ENCODE data around the gene HLA-DQA1. TPM values are rescaled to one million over a fixed set of nuclear protein-coding genes. Genes with fewer than 3 reads are reported as not detected.
"Not testable (repeated sequence)": the region's sequence is repeated elsewhere in the genome, so short reads cannot be mapped to it uniquely, and the experiment has no call there.

The HLA-DQA1 gene
- total RNA-seq, 1 experiment from 2014 or later, result not detected

GRCh38 chr6:32622545-32623401 lies 14.4 kb upstream of the HLA-DQA1 start:
- DNase-seq (ENCODE audit: low spot score), result peak; percentile 38

DNA sequence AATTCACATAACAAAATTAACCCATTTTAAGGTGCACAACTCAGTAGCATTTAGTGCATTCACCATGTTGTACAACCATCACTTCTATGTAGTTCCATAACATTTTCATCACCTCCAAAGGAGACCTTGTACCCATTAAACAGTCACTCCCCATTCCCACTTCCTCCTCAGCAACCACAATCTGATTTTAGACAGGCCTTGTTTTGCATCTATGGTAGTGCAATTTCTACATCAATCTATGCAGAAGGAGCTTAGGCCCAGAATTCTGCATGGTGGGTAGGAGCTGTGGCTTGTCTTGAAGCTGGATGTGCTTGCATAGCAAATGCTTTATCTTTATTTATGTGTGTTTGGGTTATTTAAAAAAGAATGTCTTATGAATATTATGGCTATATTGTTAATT lies 13.5 kb upstream of the HLA-DQA1 start:
- DNase-seq (ENCODE audit: low spot score), result no peak

DNA sequence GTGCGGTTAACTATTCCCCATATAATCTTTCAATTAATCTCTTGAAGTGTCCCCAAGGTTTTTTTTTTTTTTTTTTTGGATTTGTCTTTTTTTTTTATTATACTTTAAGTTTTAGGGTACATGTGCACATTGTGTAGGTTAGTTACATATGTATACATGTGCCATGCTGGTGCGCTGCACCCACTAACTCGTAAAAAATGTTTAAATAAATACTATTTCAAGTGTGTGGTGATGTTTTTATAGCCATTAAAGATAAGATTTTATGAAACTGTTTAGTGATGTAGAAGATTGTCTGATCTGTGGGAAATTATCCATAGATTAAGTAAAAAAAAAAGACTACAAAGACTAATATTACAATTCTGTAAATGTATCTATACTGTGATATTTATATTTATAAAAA lies 12.6 kb upstream of the HLA-DQA1 start:
- no peak for DNase-seq (ENCODE audit: low spot score)

GRCh38 chr6:32625137-32625536 lies 12.1 kb upstream of the HLA-DQA1 start:
- DNase-seq (ENCODE audit: low spot score), result no peak

DNA sequence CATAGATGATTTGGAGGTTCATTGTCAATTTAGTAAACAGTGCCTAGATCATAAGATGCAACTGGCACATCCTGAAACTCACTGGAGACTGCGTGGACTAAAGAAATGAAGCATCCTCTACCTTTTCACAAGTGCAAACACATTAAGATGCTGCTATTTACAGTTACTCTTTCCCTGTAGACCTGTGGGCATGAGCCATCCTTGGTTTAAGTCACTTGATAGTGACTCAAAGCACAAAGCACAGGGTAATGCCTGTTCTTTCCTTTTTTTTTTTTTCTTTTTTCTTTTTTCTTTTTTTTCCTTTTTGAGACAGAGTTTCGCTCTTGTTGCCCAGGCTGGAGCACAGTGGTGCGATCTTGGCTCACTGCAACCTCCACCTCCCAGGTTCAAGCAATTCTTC lies 10.0 kb upstream of the HLA-DQA1 start:
- DNase-seq (ENCODE audit: low spot score), result no peak

- DNase-seq (ENCODE audit: low spot score), result no peak
Observed at GRCh38 chr6:32627831-32628230, 9.4 kb upstream of the HLA-DQA1 start.

DNA sequence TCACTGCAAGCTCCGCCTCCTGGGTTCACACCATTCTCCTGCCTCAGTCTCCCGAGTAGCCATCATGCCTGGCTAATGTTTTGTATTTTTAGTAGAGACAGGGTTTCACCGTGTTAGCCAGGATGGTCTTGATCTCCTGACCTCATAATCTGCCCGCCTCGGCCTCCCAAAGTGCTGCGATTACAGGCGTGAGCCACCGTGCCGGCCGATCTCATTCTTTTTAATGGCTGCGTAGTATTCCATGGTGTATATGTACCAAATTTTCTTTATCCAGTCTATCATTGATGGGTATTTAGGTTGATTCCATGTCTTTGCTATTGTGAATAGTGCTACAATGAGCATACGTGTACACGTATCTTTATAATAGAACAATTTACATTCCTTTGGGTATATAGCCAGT lies 7.4 kb upstream of the HLA-DQA1 start:
- DNase-seq (ENCODE audit: low spot score), result not testable (repeated sequence)

DNA sequence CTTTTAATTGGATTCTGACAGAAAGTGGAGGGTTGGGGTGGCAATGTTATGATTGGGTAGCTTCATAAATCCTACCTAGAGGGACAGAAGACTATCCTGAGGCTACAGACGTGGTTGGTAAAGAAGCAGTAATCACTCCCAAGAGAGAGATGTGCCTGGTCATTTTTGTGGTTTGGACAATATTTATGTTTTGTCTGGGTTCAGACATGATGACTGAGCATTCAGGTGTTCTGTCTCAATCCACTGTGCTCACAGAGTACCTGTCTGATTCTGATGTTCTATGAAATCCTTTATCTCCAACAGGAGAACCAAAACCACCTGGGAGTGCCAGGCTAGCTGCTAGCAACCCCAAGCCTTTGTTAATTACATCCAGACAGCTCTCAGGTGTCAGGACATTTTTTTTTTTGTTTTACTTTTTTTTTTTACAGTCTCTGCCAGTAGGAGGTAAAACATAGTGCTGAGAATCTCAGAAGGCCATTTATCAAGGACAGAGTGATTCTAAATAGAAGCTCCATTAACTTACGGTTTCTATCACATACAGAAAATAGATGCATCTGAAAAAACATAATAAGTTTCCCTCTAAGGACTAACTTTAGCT lies 1.6 kb upstream of the HLA-DQA1 start:
- no peak for DNase-seq (ENCODE audit: low spot score)

- DNase-seq (ENCODE audit: low spot score), result no peak
Observed at GRCh38 chr6:32637883-32638282, 677 bp downstream of the HLA-DQA1 start.

DNA sequence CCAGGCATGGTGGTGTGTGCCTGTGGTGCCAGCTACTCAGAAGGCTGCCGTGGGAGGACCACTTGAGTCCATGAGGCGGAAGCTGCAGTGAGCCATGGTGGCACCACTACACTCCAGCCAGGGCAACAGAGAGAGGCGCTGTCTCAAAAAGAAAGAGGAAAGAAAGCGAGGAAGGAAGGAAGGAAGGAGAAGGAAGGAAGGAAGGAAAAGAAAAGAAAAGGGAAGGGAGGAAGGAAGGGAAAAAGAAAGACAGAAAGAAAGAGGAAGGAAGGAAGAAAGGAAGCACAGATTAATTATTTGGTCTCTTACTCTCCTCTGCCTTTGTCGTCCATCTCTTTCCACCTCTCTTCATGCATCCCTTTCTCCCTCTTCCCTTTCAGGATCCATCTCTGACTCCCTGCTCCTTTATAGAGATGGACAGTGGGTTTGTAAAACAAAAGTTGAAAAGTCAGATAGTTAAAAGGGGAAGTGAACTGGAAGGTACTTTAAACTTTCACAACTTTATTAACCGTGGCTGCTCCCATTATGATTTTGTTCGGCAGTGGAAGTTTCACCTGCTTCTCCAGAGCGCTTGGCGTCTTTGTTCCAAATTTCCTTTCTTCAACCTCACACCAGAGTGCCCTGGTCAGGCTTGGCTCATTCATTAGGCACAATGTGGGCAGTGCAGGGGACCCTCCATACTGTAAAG lies 1.5 kb downstream of the HLA-DQA1 start:
- DNase-seq (ENCODE audit: low spot score), result no peak

DNA sequence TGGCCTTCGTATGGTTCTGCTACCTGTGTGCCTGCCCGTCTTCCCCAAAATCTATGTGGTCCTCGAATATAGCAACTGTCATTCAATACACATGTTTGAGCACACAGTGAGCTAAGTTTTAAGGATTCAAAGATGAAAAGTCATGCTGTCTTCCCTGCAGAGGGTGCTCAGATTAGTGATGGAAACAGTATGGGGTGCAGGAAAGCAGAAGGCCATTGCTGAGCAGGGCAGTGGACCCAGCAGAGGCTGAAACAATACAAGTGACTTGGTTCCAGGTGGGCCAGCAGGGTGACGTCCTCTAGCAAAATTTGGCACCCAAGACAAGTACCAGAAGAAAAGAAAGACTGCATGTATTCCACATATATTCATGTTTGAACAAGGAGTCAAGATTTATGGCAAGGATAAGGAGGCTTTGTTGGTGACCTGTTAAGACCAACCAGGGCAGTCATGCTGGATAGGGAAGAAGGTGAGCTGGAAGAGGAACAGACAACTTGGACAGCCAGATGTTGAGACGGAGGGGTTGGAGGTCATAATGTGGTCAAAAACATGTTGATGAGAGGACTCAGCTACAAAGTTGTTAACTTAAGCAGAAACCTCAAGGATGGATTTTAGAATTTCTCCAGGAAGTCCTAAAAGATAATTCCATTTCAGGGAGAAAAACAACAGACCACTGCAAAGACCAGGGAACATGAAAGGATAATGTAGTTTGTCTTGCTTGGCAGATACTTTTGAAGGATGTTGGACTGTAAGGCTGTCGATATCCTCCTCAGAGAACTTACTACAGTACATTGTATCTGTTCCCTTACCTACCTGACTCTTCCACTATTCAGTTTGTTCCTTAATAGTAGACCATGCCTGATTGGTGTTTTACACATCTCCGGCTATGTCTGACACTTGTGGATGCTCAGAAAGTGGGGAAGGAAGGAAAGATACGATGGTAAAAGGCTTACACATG lies 2.5 kb downstream of the HLA-DQA1 start:
- DNase-seq (ENCODE audit: low spot score), result no peak

DNA sequence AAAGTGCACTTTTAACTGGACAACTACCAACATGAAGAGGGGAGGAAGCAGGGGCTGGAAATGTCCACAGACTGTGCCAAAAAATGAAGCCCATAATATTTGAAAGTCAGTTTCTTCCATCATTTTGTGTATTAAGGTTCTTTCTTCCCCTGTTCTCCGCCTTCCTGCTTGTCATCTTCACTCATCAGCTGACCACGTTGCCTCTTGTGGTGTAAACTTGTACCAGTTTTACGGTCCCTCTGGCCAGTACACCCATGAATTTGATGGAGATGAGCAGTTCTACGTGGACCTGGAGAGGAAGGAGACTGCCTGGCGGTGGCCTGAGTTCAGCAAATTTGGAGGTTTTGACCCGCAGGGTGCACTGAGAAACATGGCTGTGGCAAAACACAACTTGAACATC lies 3.9 kb downstream of the HLA-DQA1 start:
- DNase-seq (ENCODE audit: low spot score), result no peak

GRCh38 chr6:32641785-32642719 lies 4.8 kb downstream of the HLA-DQA1 start:
- DNase-seq (ENCODE audit: low spot score), result not testable (repeated sequence)

DNA sequence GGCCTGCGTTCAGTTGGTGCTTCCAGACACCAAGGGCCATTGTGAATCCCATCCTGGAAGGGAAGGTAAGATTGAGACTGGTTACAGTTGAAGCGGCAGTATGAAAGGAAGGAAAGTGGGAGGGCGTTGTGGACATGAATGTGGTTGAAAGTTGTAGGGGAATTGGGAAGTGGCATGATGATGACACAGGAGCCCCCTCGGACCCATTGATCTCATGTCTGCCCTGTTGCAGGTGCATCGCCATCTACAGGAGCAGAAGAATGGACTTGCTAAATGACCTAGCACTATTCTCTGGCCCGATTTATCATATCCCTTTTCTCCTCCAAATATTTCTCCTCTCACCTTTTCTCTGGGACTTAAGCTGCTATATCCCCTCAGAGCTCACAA lies 5.5 kb downstream of the HLA-DQA1 start:
- no peak for DNase-seq (ENCODE audit: low spot score)

- DNase-seq (ENCODE audit: low spot score), result no peak
Observed at GRCh38 chr6:32643904-32644303, 6.7 kb downstream of the HLA-DQA1 start.

DNA sequence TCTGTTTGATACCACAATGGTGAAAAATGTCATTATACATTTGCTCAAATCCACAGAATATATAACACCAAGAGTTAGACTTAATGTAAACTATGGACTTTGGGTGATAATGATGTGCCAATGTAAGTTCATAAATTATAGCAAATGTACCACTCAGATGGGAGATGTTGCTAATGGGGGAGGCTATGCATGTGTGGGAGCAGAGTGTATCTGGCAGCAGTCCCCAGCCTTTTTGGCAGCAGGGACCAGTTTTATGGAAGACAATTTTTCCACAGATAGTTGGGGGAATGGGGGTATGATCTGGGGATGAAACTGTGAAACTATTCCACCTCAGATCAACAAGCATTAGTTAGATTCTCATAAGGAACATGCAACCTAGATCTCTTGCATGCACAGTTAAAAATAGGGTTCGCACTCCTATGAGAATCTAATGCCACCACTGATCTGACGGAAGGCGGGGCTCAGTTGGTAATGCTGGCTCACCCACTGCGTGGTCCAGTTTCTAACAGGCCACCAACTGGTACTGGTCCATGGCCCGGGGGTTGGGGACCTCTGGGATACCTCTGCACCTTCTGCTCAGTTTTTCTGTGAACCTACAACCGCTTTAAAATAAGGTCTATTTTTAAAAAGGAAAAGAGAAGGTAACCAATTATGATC lies 8.0 kb downstream of the HLA-DQA1 start:
- DNase-seq (ENCODE audit: low spot score), result no peak

GRCh38 chr6:32655203-32655710 lies 18.1 kb downstream of the HLA-DQA1 start:
- no peak for DNase-seq (ENCODE audit: low spot score)

GRCh38 chr6:32657329-32657728 lies 20.1 kb downstream of the HLA-DQA1 start:
- not testable (repeated sequence) for DNase-seq (ENCODE audit: low spot score)

GRCh38 chr6:32657819-32658218 lies 20.6 kb downstream of the HLA-DQA1 start:
- DNase-seq (ENCODE audit: low spot score), result not testable (repeated sequence)

All from H4 (cell line).